ELR (cell line): ENCODE data around the gene CHST6.
"Not testable (repeated sequence)": the region's sequence is repeated elsewhere in the genome, so short reads cannot be mapped to it uniquely, and the experiment has no call there.

Experiments
- DNase-seq: peaks from one replicate; pipeline ENCODE4 v3.0.0-alpha.2; 2015; ENCODE audit warnings: low read depth

Gene CHST6

GRCh38 chr16:75475420-75475847, 19.8 kb downstream of the CHST6 start:
- DNase-seq, result no peak

GRCh38 chr16:75472908-75473877, 22.0 kb downstream of the CHST6 start:
- no peak for DNase-seq

GRCh38 chr16:75471723-75472633, 23.3 kb downstream of the CHST6 start:
- DNase-seq, result peak; percentile 78

- no peak for DNase-seq
Observed at GRCh38 chr16:75466760-75467159, 28.5 kb downstream of the CHST6 start.

GRCh38 chr16:75464122-75464918, 30.9 kb downstream of the CHST6 start, which contains the start of gene TMEM170A:
Gene TMEM170A, minus strand, starts transcription at chr16:75464689. Its CDS starts 89 bp downstream, at chr16:75464600.
- DNase-seq, result peak; percentile 99

- peak; percentile 61 for DNase-seq
Observed at GRCh38 chr16:75463389-75464121, 31.7 kb downstream of the CHST6 start.

- peak; percentile 40 for DNase-seq
Observed at GRCh38 chr16:75462806-75463205, 32.4 kb downstream of the CHST6 start.

- no peak for DNase-seq
Observed at GRCh38 chr16:75461575-75461974, 33.7 kb downstream of the CHST6 start.

- no peak for DNase-seq
Observed at GRCh38 chr16:75460446-75460845, 34.8 kb downstream of the CHST6 start.

GRCh38 chr16:75459691-75460090, 35.5 kb downstream of the CHST6 start:
- DNase-seq, result no peak

GRCh38 chr16:75458439-75458838, 36.8 kb downstream of the CHST6 start:
- no peak for DNase-seq

GRCh38 chr16:75458029-75458428, 37.2 kb downstream of the CHST6 start:
- DNase-seq, result no peak

GRCh38 chr16:75457485-75458021, 37.7 kb downstream of the CHST6 start:
- DNase-seq, result no peak

GRCh38 chr16:75456971-75457370, 38.3 kb downstream of the CHST6 start:
- no peak for DNase-seq

- DNase-seq, result not testable (repeated sequence)
Observed at GRCh38 chr16:75456486-75456885, 38.8 kb downstream of the CHST6 start.

- no peak for DNase-seq
Observed at GRCh38 chr16:75455677-75456076, 39.6 kb downstream of the CHST6 start.

GRCh38 chr16:75452464-75453190, 42.6 kb downstream of the CHST6 start:
- no peak for DNase-seq

- no peak for DNase-seq
Observed at GRCh38 chr16:75446416-75446815, 48.8 kb downstream of the CHST6 start.

- DNase-seq, result no peak
Observed at GRCh38 chr16:75445298-75445697, 49.9 kb downstream of the CHST6 start.

- no peak for DNase-seq
Observed at GRCh38 chr16:75443298-75443697, 51.9 kb downstream of the CHST6 start.
